ENCODE measurements around the gene CCDC12.
"Not testable (repeated sequence)": the region's sequence is repeated elsewhere in the genome, so short reads cannot be mapped to it uniquely, and the experiment has no call there.

The CCDC12 gene

GRCh38 chr3:46922871-46923558 lies 53.5 kb downstream of the CCDC12 start:
- no peak for DNase-seq (ENCODE audit: low spot score)

DNA sequence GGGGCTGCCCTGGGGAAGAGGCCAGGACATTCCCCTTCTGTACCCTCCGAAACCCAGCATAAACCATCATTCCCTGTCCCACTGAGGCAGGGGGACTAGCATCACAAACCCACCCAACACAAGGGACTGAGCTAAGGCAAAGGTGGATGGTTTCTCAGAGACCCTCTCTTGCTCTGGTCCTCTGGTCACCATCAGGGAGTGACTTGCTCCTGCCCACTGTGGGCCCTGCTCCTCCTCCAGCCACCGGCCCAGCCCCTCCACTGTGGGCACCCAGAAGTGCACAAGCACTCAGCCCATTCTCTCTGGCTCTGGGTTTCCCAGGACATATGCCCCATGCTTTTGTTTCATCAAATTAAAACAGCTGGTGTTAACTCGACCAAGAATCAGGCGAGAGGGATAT lies 54.1 kb downstream of the CCDC12 start:
- DNase-seq (ENCODE audit: low spot score) = no peak

DNA sequence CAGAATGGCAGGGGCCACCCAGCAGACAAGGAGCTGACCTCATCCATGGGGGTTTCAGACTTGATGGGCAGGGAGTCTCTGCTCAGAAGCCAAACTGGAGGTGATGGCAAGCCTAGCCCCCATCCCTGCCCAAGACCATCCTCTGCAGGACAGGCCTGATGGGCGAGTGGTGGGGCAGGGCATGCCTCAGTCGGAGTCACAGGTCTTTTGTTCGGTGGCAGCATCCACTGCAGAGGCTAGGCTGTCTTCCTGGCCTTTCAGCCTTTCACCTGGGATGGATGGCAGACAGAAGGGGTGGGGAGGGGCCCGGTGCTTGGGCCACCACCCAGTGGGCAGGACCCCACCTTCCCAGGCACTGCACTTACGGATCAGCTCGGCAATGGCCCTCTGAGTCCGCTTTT lies 54.7 kb downstream of the CCDC12 start:
- no peak for DNase-seq (ENCODE audit: low spot score)

- DNase-seq (ENCODE audit: low spot score) = no peak
Measured at GRCh38 chr3:46921041-46921440, 55.5 kb downstream of the CCDC12 start.

- DNase-seq (ENCODE audit: low spot score) = no peak
Measured at GRCh38 chr3:46918634-46919033, 57.9 kb downstream of the CCDC12 start.

- no peak for DNase-seq (ENCODE audit: low spot score)
Measured at GRCh38 chr3:46918202-46918601, 58.3 kb downstream of the CCDC12 start.

GRCh38 chr3:46917257-46917656 lies 59.3 kb downstream of the CCDC12 start:
- no peak for DNase-seq (ENCODE audit: low spot score)

GRCh38 chr3:46916799-46917198 lies 59.7 kb downstream of the CCDC12 start:
- DNase-seq (ENCODE audit: low spot score) = no peak

DNA sequence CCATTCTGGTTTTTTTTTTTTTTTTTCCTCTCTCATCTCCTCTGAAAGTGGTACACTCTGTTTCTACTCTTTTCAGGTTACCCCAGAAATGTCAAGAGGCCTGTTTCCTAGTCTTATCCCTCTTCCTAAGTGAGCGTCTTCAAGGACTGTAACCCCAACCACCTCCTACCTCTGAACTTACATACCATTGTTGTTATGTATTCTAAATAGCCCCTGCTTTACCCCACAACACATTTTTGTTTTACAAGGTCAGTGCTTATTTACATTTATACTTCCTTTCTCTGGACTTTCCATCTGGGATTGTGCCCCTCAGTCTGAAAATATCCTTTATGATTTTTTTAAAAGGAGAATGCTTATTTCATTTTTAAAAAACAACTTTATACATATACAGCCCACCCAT lies 60.3 kb downstream of the CCDC12 start:
- DNase-seq (ENCODE audit: low spot score) = no peak

DNA sequence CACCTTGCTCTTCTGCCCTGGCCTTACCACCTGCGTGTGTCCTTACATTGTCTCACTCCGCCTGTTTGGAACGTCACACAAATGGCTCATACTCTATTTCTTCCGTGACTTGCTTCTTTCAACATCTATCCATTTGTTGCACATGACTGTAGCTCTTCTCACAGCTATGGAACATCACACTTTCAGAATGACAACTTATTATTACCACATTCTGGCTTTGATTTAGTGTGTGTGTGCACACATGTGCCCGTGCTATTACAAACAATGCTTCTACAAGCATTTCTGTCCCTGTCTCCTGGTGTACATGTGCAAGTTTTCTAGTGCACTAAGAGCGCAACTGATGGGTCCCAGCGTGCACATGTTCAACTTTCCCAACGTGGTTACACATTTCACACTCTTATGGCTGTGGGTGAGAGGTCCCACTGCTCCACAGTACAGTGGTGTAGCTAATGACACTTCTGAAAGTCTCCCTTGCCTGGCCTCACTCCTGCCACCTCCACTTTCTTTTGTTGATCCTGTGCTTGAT lies 61.2 kb downstream of the CCDC12 start:
- peak; percentile 42 for DNase-seq (ENCODE audit: low spot score)

DNA sequence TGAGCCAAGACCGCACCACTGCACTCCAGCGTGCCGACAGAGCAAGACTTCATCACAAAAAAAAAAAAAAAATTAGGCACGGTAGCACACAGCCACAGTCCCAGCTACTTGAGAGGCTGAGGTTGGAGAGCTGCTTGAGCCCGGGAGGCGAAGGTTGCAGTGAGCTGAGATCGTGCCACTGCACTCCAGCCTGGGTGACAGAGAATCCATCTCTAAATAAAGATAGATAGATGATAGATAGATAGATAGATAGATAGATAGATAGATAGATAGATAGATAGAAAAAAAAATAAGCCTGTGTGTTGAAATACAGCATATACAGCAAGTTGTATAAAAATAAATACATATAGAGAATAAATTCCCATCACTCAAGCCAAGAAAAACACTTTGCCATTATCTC lies 61.7 kb downstream of the CCDC12 start:
- DNase-seq (ENCODE audit: low spot score) = no peak

- no peak for DNase-seq (ENCODE audit: low spot score)
Measured at GRCh38 chr3:46913644-46914043, 62.9 kb downstream of the CCDC12 start.

DNA sequence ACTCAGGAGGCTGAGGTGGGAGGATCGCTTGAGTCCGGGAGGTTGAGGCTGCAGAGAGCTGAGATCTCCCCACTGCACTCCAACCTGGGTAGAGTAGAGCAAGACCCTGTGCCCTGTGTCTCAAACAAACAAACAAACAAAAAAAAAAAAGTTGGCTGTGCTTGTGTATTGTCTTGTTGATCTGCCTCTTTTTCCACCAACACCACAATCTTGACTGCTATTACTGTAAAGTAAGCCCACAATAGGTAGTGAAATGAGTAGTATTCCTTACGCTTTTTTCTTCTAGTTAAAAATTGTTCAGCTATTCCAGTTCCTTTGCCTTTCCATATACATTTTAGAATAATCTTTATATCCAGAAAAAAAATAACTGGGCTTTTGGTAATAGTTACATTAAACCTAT lies 63.6 kb downstream of the CCDC12 start:
- peak; percentile 44 for DNase-seq (ENCODE audit: low spot score)

DNA sequence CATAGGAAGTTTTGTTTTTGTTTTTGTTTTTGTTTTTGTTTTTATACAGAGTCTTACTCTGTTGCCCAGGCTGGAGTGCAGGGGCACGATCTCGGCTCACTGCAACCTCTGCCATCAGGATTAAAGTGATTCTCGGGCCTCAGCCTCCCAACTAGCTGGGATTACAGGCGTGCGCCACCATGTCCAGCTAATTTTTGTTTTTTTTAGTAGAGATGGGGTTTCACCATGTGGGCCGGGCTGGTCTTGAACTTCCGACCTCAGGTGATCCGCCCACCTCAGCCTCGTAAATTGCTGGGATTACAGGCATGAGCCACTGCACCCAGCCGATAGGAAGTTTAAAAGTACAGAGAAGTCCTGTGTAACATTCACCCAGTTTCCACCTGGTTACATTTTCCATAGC lies 65.6 kb downstream of the CCDC12 start:
- DNase-seq (ENCODE audit: low spot score) = not testable (repeated sequence)

GRCh38 chr3:46910166-46910760 lies 66.3 kb downstream of the CCDC12 start:
- DNase-seq (ENCODE audit: low spot score) = no peak

DNA sequence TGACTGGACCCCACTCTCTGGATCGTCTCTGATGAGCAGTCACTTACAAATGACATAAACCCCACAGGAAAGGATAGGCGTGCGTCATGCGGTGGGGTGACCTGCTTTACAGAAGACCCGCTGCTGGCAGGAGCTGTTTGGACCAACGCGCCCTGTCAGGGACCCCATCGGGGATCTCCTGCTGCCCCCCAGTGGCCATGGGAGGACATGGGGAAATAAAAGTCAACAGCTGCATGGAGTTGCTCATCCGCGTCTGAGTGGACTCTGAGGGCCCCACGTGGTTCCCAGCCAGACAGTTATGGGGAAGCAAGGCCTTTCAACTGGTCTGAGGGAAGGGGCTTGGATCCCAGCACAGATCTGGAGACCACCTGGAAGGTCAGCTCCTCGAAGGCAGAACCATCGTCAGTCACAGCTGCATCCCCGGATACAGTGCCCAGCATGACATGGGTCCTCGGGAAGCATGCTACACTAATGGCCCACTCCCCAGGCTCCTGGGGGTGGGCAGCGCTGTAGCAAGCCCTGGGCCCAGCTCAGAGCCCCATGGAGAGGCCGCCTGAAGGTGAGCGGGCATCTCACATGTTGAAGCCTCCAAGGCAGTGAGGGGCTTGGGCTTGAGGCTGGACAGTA lies 66.9 kb downstream of the CCDC12 start:
- DNase-seq (ENCODE audit: low spot score) = peak; percentile 79

DNA sequence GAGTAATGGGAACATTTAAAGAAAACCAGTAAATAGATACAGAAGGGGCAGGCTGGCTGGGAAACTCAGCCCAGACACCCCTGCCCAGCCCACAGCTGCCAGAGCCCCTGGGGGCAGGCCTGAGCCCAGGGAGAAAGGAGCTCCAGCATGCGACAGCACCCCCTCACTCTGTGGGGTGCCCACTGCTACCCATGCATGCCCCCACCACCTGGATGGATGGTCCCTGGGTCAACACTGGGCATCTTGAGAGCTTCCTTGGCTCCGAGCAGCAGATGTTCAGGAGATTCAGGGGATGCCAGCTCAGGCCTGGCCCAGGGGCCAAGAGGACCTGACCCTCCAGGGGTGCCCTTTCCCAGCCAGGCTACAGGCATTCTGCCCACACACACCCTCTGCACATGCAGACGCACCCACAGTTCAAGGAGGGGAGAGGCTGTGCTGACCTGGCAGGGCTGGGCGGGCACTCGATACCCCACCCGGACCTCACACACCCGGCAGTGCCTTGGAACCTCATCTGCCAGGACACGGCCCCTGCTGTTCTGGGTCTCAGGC lies 67.5 kb downstream of the CCDC12 start:
- no peak for DNase-seq (ENCODE audit: low spot score)

- DNase-seq (ENCODE audit: low spot score) = no peak
Measured at GRCh38 chr3:46908294-46908985, 68.1 kb downstream of the CCDC12 start.

DNA sequence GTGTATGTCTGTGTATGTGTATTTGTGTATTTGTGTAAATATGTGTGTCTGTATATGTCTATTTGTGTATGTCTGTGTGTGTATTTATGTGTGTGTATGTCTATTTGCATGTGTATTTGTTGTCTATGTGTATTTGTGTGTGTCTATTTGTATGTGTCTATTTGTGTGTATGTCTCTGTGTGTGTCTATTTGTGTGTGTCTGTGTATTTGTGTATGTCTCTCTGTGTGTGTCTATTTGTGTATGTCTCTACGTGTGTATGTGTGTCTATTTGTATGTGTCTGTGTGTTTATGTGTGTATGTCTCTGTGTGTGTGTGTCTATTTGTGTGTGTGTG lies 68.6 kb downstream of the CCDC12 start:
- DNase-seq (ENCODE audit: low spot score) = no peak

GRCh38 chr3:46907271-46907670 lies 69.3 kb downstream of the CCDC12 start:
- no peak for DNase-seq (ENCODE audit: low spot score)

DNA sequence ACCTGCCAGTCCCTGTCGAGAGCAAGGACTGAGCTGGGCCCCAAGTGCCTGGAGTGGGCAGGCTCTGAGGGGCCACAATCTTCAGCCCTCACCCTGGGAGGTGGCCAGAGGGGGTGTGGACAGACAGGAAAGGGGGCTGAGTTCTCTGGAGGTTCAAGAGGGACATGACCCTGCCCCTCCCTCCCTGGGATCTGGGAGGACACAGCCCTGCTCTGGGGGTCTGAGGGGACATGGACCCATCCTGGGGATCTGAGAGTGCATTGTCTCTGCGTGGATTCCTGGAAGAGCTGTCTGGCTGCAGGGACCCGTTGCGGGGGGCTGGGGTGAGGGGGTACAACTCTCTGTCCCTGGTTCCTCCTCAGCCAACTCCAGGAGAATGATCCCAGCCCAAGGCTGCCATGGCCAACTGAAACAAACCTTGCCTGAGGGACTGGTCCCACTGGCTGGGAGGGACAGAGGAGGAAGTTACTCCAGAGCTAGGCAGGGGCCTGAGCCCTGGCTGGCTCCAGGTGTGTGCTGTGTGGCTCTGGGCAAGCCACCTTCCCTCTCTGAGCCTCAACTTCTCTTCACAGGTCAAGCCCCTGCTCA lies 70.0 kb downstream of the CCDC12 start:
- DNase-seq (ENCODE audit: low spot score) = no peak
